ENCODE results near the gene NEO1.

DNA sequence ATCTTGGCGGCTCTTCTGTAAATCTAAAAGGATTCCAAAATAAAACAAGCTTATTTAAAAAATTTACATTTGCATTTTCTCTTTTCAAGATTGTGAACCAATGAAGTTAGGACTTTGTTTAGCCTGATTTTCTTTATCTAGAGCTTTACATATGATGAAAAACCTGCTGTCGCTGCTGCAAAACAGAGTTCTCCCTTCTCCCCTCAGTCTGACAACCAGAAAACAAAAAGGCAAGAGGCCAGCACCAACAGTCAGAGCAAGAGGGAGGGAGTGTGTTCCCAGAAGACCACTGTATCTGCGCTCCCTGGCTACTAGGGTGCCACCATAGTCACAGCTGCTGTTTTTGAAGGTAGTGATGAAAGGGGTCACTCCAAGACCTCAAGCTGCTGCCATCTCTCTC lies 33.1 kb upstream of the NEO1 start:
- no peak for TF ChIP-seq CTCF (IDR thresholded peaks at IDR 0.05; ENCODE audit: insufficient read depth, low read depth, low read length)
- no peak for TF ChIP-seq EZH2 (IDR thresholded peaks at IDR 0.05; ENCODE audit: insufficient read depth, low read length)
